Measurements from ENCODE around the gene DRC7.
A peak's percentile ranks its signal among the peaks of the same experiment; 100 is the strongest.

DRC7 gene

GRCh38 chr16:57677622-57678369 lies 16.8 kb upstream of the DRC7 start:
- DNase-seq = peak; percentile 5

- DNase-seq = no peak
Observed at GRCh38 chr16:57679016-57679415, 15.6 kb upstream of the DRC7 start.

- no peak for DNase-seq
Observed at GRCh38 chr16:57679767-57680482, 14.7 kb upstream of the DRC7 start.

GRCh38 chr16:57680842-57681375 lies 13.7 kb upstream of the DRC7 start:
- no peak for DNase-seq

- DNase-seq = no peak
Observed at GRCh38 chr16:57681950-57682728, 12.5 kb upstream of the DRC7 start.

- no peak for DNase-seq
Observed at GRCh38 chr16:57682809-57683635, 11.6 kb upstream of the DRC7 start.

- DNase-seq = no peak
Observed at GRCh38 chr16:57683636-57684545, 10.7 kb upstream of the DRC7 start.

- DNase-seq = no peak
Observed at GRCh38 chr16:57684626-57685358, 9.8 kb upstream of the DRC7 start.

GRCh38 chr16:57685633-57686032 lies 9.0 kb upstream of the DRC7 start:
- no peak for DNase-seq

- DNase-seq = no peak
Observed at GRCh38 chr16:57686577-57686976, 8.0 kb upstream of the DRC7 start.

- no peak for DNase-seq
Observed at GRCh38 chr16:57687363-57687929, 7.2 kb upstream of the DRC7 start.

GRCh38 chr16:57688487-57688986 lies 6.1 kb upstream of the DRC7 start:
- DNase-seq = no peak

GRCh38 chr16:57688987-57689761 lies 5.4 kb upstream of the DRC7 start:
- peak; percentile 12 for DNase-seq

- DNase-seq = no peak
Observed at GRCh38 chr16:57689762-57690558, 4.6 kb upstream of the DRC7 start.

GRCh38 chr16:57690782-57691471 lies 3.7 kb upstream of the DRC7 start:
- no peak for DNase-seq

GRCh38 chr16:57692636-57693035 lies 2.0 kb upstream of the DRC7 start:
- no peak for DNase-seq

- no peak for DNase-seq
Observed at GRCh38 chr16:57693550-57693949, 1.1 kb upstream of the DRC7 start.

- no peak for DNase-seq
Observed at GRCh38 chr16:57694231-57694724, 328 bp upstream of the DRC7 start.
